HFFc6 (cell line): Measurements from ENCODE around the gene DEDD. TPM values are rescaled to one million over a fixed set of nuclear protein-coding genes. Genes with fewer than 3 reads are reported as not detected.

Experiments used
- DNase-seq: peaks from one replicate; pipeline ENCODE4 v3.0.0-alpha.2; 2018
- H3K27ac Mint-ChIP-seq: 2 replicates; pipeline ENCODE4 v1.8.0; 2020; ENCODE audit warnings: mild to moderate bottlenecking, mixed read lengths
- H3K27me3 Mint-ChIP-seq: 2 replicates; pipeline ENCODE4 v1.8.0; 2021; ENCODE audit warnings: mild to moderate bottlenecking, moderate library complexity, mixed read lengths; ENCODE audit not compliant: insufficient read depth
- H3K36me3 Mint-ChIP-seq: 2 replicates; pipeline ENCODE4 v1.8.0; 2021; ENCODE audit warnings: low read depth, mixed read lengths
- H3K4me1 Mint-ChIP-seq: 2 replicates; pipeline ENCODE4 v1.8.0; 2020; ENCODE audit warnings: low read depth, mixed read lengths
- H3K4me3 Mint-ChIP-seq: 2 replicates; pipeline ENCODE4 v1.8.0; 2020; ENCODE audit warnings: mild to moderate bottlenecking, moderate library complexity, mixed read lengths
- H3K9me3 Mint-ChIP-seq: 2 replicates; pipeline ENCODE4 v1.8.0; 2020; ENCODE audit warnings: mild to moderate bottlenecking, mixed read lengths
- CTCF ChIP-seq: fragments of 200-600 bp; sonication (generic); IDR thresholded peaks from 2 replicates; pipeline ENCODE4 v1.5.0; 2021; ENCODE audit warnings: antibody characterized with exemption, mild to moderate bottlenecking
- total RNA-seq, 6 experiments: library from RNA; stranded (reverse); fragmentation: NEBNext Ultra II Directional; extraction: Animal tissue kit (Norgen Biotek cat#: 25700); gene quantifications; 2 replicates in 1 of 6; 3 replicates in 5 of 6; pipeline ENCODE4 v1.2.3, GENCODE V29; 2021

The DEDD gene
- total RNA-seq, 6 experiments from 2014 or later, result 29.8 to 39.2 (median 36.0) TPM

GRCh38 chr1:161158316-161159010 lies 26.0 kb upstream of the DEDD start:
- no peaks in the 10 kb centered on the region for H3K27me3 Mint-ChIP-seq
- peak overlapping the region; percentile 88 for H3K4me3 Mint-ChIP-seq
- H3K4me1 Mint-ChIP-seq, result peaks cover 34% of the 10 kb centered on the region
- no peak; the same call in 1 of the 2 replicates for TF ChIP-seq CTCF
- H3K9me3 Mint-ChIP-seq, result no peaks in the 10 kb centered on the region
- peaks cover 27% of the 10 kb centered on the region; the same call in 1 of the 2 replicates for H3K36me3 Mint-ChIP-seq
- peak overlapping the region; percentile 86 for H3K27ac Mint-ChIP-seq
- no peak for DNase-seq

GRCh38 chr1:161157867-161158266 lies 25.4 kb upstream of the DEDD start:
- no peaks in the 10 kb centered on the region for H3K9me3 Mint-ChIP-seq
- TF ChIP-seq CTCF, result no peak
- DNase-seq, result no peak
- peaks cover 39% of the 10 kb centered on the region for H3K4me1 Mint-ChIP-seq
- H3K4me3 Mint-ChIP-seq, result no peak overlapping the region
- peaks cover 27% of the 10 kb centered on the region; the same call in 1 of the 2 replicates for H3K36me3 Mint-ChIP-seq
- peak overlapping the region; percentile 86; the same call in 1 of the 2 replicates for H3K27ac Mint-ChIP-seq
- no peaks in the 10 kb centered on the region for H3K27me3 Mint-ChIP-seq

- Mint-ChIP-seq H3K9me3 (no peaks in the 10 kb centered on the region), H3K27me3 (no peaks in the 10 kb centered on the region), H3K4me3 (peak within 1 kb of the TSS; percentile 96), H3K27ac (peak within 1 kb of the TSS; percentile 99), H3K36me3 (peaks cover 21% of the 10 kb centered on the region; the same call in 1 of the 2 replicates), H3K4me1 (peaks cover 22% of the 10 kb centered on the region)
- no peak for TF ChIP-seq CTCF
- peak; percentile 92 for DNase-seq
These were observed 21.3 kb upstream of the DEDD start, which contains the start of gene UFC1 for GRCh38 chr1:161153682-161154337. Gene UFC1, plus strand, starts transcription at chr1:161153978. Its CDS starts 20 bp downstream, at chr1:161153998.

- peak overlapping the region; percentile 96 for H3K4me3 Mint-ChIP-seq
- peaks cover 20% of the 10 kb centered on the region; the same call in 1 of the 2 replicates for H3K36me3 Mint-ChIP-seq
- TF ChIP-seq CTCF, result no peak
- H3K27me3 Mint-ChIP-seq, result no peaks in the 10 kb centered on the region
- H3K9me3 Mint-ChIP-seq, result no peaks in the 10 kb centered on the region
- DNase-seq, result no peak
- H3K4me1 Mint-ChIP-seq, result peaks cover 18% of the 10 kb centered on the region
- peak overlapping the region; percentile 99 for H3K27ac Mint-ChIP-seq
These were observed 20.7 kb upstream of the DEDD start for GRCh38 chr1:161153176-161153575.

- no peak overlapping the region for H3K4me3 Mint-ChIP-seq
- TF ChIP-seq CTCF, result no peak
These were observed 13.4 kb upstream of the DEDD start for GRCh38 chr1:161145832-161146231.

More at GRCh38 chr1:161145832-161146231, 13.4 kb upstream of the DEDD start:
- H3K36me3 Mint-ChIP-seq, result no peaks in the 10 kb centered on the region
- H3K27ac Mint-ChIP-seq, result no peak overlapping the region
- H3K4me1 Mint-ChIP-seq, result no peaks in the 10 kb centered on the region
- H3K27me3 Mint-ChIP-seq, result no peaks in the 10 kb centered on the region
- no peaks in the 10 kb centered on the region for H3K9me3 Mint-ChIP-seq
- DNase-seq, result no peak
